ENCODE measurements around the gene INTS7.
"Not testable (repeated sequence)": the region's sequence is repeated elsewhere in the genome, so short reads cannot be mapped to it uniquely, and the experiment has no call there.

INTS7 gene

DNA sequence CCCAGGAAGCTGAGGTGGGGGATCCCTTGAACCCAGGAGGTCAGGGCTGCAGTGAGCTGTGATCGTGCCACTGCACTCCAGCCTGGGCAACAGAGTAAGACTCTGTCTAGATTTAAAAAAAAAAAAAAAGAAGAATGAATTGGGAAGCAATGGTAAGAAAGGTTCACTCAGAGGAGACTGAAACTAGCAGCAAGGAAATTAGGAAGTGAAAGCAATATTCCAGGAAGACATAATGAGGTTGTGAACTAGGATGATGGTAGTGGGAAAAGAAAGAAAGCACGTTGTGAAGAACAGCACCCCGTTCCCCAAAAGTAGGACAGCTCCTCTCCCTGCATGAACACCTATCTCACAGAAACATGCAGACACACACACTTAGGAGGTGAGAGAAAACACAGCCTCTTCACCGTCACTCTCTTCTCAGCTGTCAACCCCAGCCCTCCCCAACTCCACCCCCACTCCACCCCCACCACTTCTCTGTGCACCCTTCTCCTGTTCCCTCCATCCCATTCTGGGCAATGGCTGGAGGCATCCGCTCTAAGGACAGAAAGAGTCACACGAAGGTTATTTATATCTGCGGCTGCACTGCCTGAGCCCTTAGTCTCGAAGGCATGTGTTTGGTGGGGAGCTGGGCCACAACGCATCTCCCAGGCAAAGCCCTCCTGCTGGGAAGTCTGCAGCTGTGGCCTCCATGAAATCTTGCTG, 103.0 kb downstream of the INTS7 start:
- peak; percentile 16 for DNase-seq

DNA sequence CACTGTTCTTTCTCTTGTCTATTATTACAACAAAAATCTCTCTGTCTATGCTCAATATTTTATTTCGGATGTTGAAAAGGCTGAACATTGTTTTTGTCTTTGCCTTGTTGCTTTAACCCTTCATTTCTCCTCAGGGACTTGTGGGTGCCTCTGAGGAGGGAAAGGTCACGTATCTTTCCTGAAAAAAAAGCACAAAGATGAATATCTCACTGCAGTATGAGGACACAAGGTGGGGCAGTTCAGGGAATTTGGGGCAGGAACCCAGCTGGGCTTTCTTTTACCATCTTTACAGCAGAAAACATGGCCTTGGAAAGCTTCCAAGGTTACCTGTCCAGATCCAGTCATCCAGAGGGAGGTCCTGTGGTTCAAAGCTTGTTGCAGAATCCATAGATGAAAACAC, 105.7 kb downstream of the INTS7 start:
- peak; percentile 94 for DNase-seq

DNA sequence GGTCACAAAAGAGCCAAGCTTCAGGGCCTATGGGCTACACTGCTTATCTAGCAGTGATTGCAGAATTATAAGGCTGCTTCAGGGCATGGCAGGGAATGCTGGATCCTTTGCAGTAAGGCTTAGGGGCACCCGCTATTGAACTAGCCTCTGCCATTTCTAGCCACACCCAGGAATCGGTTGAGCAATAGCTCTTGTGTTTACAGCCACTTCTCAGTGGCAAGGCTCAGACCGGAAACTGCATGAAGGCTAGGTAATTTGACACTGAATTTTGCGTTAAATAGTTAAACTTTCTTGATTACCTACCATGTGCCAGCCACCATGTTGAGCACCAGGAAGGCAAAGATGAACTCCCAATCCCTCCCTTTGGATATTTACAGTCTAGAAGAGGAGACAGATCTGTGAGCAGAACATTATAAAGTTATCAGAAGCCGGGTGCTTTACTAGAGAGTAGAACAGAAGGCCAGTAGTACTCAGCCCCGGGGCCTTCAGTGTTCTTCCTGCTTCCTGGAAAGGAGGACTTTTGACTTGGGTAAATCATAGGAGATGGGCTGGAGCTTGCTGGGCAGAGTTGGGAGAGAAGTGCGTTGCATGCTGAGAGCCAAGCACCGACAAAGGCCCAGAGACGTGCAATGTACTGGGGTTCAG, 106.2 kb downstream of the INTS7 start:
- DNase-seq: peak; percentile 100

DNA sequence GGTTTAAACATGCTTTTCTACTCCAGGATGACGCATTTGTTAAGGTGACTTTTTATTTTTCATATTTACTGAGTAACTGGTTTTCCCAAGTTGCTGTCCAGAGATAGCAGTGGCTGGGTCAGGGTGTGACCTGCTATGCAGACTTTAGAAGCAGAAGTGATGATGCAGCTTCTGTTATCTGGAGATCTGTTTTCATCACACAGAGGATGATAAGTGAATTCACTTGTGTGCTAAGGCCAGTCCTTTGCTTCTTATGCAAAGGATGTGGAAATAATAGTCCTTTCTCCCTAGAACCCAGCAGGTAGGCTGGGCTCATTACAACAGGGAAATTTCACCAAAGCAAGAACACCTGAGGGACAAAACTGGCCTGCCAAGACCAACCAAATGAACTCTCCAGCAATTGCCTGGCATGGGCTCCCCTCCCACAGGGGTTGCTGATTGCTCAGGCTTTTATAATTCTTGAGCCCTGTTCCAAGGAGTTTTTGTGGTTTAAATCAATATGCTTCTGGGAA, 107.0 kb downstream of the INTS7 start:
- peak; percentile 100 for DNase-seq

DNA sequence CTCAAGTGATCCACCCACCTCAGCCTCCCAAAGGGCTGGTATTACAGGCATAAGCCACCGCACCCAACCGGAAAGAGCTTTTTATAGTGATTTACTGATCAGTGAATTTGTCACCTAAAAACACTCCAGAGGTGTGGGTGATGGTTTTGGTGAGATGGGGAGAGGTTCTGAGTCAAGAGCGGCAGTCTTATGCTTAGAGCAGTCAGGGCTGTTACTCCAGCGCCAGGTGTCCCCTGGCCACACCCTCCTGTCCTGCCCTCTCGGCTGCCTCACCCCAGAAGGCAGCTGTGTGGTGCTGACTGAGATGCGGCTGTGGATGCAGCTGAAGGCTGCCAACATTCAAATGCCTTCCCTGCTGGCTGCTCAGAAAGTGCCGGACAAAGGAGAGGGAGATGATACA, 110.3 kb downstream of the INTS7 start:
- peak; percentile 98 for DNase-seq

DNA sequence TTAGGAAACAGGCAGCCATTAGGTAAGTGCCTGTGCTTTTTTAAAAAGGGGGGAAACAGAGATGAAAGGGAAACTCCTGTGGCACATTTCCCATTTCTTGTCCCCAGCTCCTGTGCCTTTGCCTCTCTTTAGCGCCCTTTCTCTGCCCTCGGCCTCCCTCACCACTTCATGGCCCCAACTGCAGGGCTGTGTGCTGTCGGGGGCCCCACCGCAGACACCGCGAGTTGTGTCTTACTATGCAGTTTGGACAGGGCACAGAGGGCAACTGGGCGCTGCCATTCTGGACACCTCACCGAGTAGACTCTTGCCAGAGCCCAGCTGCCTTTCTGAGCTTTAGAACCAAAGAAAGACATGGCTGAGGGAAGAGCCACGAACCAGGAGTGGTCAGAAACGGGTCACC, 111.1 kb downstream of the INTS7 start:
- no peak for DNase-seq

DNA sequence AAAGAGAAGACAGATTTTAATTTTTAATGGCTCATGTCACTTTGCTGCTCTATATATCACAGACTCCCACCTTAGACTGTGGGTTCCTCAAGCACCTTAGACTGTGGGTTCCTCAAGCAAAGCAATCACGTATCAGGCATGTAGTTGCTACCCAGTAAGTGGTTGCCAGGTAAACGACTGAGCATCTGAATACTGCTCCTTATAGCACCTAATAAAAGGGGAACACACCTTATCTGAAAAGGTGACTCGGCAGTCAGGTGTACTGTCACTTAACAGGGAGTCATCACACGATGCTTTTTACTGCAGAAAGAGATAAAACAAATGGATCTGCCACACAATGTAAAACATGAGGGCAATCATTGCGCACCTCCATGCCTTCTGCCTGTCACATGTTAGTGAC, 112.3 kb downstream of the INTS7 start:
- no peak for DNase-seq

DNA sequence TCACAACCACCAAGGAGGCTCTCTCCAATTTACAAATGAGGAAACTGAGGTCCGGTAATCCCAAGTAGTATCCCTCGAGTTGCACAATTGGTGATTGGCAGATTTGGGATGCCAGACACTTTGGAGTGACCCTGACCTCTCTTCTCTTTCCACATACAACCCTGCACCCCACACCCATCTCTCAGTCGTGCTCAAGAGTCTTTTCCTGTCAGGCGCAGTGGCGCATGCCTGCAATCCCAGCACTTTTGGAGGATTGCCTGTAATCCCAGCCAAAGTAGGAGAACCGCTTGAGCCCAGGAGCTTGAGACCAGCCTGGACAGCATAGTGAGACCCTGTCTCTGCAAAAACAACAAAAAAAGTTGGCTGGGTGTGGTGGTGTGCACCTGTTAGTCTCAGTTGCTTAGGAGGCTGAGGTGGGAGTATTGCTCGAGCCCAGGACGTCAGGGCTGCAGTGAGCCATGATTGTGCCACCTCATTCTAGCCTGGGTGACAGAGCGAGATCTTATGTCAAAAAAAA, 113.7 kb downstream of the INTS7 start:
- no peak for DNase-seq

DNA sequence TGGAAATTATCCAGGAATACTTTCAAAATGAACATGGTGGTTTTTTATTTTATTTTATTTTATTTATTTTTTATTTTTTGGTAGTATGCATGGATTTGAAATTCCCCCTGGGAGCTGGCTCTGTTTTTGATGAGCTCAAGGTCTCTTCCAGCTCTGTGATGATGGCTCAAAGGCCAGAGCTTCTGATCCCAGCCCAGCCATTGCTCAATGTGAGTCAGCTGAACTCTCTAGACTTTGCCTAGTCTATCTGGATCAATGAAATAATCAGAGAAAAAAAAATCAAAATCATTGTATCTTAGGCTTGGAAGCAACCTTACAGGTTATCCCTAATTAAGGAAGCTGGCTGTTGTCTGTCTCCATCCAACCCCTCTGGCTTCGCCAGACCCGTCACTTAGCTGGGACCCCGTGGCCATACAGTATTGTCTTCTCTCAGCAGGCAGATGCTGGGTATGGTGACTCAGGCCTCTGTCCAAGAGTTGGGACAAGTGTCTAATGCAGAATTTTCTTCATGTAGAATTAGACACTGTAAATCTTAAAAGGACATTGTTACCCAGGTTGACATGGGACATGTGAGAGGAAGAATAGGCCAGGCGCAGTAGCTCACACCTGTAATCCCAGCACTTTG, 114.6 kb downstream of the INTS7 start:
- peak; percentile 56 for DNase-seq

DNA sequence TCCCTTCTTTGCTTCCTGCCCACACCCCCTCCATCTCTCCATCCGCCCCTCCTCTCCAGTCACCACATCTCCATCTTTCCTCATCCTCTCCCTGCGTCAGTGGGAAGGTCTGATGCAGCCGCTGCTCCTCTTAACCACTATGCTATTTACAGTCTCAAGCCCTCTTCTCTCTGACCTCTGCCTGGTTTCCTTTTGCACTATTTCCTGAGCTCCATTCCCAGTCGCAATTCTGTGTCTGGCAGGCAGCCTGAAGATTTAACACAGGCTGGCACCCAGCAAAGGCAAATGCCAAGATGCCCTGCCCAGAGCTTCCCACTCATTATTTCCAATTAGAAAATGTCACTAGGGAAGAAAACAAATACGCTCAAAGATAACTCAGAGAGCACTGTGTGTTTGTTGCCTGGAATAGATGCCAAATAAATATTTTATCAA, 115.2 kb downstream of the INTS7 start:
- DNase-seq: peak; percentile 81

DNA sequence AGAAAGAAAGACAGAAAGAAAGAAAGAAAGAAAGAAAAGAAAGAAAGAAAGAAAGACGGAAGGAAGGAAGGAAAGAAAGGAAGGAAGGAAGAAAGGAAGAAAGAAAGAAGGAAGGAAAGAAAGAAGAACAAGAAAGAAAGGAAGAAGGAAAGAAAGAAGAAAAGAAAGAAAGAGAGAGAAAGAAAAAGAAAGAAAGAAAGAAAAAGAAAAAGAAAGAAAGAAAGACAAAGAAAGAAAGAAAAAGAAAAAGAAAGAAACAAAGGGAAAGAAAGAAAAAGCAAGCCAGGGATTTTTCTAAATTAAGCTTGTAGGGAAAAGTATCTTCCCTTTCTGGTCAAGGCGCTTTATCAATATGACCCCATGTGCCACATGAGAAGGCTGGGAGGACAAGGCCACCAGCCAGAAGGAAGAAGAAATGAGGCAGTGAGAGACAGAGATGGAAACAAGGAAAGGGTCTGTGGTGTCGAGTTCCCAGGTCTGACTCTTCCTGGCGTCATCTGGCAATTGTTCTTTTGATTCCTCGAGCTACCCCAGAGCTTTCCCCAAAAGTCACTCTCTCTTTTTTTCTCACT, 116.4 kb downstream of the INTS7 start:
- DNase-seq: no peak

DNA sequence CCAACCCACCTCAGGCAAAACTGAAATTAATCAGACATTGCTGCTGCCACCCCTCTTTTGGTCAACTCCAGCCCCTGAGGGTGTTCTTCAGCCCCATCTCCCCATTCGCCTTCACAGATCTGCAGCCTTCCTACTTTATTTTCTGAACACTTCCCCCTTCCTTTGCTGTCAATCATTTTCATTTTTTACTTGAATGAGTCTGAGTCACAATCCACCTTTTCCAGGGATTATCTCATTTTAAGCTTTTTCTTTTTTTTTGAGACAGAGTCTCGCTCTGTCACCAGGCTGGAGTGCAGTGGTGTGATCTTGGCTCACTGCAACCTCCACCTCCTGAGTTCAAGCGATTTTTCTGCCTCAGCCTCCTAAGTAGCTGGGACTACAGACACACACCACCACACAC, 118.9 kb downstream of the INTS7 start:
- not testable (repeated sequence) for DNase-seq

DNA sequence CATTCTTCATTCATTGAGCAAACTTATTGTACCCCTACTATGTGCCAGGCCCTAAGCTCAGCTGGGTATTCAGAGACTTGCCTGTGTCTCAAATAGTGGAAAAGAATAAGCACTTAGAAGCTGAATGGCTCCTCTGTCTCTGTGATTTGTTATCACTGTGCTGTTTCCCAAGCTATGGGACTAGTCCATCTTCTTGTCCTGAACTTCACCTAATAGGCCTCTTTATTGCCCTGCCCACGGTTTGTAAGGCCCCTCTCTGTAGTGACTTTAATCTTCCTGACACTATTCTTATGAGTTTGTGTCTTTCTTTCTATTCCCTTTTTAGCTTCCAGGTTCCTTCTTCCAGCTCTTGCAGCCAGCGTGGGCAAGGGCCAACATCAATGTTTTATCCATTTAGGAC, 119.4 kb downstream of the INTS7 start:
- DNase-seq: no peak

DNA sequence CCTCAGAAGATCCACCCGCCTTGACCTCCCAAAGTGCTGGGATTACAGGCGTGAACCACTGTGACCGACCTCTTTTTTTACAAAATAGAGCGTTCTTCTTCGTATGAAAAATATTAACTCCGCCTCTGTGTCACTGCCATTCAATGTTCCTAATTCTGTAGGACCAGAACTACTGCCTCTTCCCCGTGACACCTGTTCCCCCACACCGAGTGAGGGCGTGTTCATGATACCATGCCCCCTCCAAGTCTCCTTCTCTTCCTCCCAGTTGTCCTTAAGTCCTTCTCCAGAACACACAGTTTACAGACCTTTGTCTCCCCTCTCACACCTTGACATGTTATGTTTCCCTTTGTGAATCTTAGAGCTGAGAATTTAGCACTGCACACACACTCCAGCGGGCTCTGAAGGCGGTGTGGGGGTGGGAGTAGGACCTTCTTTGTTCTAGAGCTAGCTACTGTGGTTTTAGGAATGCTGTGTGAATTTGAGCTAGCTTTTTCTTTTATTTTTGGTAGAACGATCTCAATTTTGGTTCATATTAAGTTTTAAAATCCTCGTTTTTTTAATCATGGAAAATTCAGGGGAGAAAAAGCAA, 122.4 kb downstream of the INTS7 start:
- DNase-seq: no peak

DNA sequence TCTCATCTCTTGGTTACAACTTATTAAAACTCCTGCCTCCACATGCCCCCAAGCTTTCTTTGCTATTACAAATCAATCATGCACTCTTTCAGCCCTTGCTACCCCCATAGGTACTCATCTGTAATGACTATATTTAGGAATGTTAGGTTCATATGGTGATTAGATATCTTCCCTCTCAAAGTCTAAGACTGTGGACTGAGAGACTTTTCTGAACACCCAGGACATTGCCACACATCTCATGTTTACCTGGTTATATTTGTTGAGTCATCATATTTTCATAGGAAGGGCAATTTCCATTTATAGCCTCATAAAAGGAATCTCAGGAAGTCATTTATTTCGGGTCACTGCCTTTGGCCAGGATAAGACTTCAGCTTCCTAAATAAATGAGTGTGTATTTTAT, 123.3 kb downstream of the INTS7 start:
- peak; percentile 73 for DNase-seq

DNA sequence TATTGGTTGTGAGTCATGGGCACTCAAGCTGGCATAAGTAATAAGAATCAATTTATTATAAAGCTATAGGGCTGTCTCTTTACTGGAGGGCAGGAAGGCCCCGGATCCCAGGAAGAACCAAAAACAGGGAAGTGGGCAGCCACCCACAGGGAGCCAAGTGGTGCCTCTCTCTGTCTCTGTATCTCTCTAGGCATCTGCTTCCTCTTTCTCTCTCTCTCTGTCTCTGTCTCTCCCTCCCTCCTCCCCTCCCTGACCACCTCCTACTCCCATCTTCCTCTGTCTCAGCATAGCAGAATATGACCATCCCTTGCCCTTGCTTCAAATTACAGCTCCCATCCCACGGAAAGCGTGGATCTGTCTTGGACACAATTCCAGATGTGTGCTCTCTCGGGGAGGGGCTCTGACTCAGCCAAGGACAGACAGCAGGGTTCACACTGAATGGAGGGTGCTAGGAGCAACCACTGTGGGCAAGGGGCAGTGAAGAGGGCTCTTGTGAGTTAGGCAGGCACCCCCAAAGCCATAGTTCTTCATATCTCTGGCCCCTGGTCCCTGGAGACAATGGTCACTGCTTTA, 124.4 kb downstream of the INTS7 start:
- DNase-seq: no peak

DNA sequence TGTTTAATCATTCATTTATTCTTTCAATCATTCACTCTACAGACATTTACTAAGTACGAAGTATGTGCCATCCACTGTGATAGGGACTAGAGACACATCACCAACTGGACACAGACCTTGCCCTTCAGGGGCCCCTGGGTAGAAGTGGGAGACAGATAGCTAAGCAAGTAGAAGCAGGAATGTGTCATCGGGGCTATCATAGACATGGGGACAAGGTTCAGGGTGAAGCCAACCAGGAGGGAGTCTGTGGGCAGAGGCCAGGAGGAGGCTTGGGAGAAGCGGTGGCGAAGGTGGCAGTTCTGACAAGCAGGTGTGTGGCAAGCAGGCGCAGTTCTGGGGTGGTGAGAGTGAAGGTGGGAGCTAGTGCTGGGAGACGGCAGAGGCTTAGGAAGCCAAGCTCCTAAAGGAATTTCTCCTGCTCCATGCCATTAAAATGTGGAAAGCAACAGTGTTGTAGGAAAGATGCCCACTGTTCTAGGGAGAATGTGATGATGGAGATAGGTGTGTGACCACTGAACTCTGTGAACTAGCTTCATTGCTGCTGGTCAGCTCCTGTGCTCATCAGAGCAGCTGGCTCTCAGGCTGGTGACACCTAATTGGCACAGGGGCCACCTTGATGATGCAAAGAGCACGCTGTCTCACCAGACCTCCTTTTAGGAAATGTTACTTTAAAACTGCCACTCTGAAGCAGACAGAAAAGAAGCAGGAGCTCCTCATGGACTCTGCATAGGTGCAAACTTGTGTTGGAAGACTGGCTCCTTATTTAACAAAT, 125.1 kb downstream of the INTS7 start:
- DNase-seq: no peak

DNA sequence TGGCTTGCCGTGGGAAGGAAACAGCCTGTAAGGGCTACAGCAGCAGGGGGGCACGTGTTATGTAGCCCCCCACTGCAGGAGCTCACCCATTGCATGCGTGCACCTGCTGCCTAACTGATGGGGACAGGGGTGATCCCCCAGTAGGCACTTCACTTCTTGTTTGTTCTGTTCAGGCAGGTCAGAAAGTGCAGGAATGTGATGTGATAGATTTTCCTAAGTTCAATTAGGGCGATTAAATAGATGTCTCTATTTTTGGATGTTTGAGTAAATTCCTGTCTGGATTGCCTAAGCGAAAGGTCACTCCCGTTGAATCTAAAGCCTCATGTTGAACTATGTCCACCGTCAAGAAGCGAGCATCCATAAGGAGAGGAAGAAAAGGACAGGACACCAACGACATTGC, 126.0 kb downstream of the INTS7 start:
- no peak for DNase-seq

DNA sequence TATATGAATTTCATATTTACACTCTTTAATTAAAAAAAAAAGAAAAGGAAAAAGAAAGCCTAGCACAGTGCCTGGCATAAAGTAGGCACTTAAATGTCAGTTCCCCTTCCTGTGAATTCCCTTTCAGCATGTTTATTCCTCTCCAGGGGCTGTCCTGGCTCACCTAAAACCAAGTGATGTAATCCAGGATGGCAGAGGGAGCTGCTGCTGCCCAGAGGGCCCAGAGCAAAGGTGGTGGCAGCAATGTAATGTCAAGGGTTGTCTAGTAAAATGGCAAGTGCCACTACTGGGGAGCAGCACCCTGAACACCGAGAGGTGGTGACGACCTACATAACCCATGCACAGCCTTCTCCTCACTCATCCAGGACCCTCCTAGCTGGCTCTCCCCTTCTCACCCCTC, 126.4 kb downstream of the INTS7 start:
- peak; percentile 16 for DNase-seq

DNA sequence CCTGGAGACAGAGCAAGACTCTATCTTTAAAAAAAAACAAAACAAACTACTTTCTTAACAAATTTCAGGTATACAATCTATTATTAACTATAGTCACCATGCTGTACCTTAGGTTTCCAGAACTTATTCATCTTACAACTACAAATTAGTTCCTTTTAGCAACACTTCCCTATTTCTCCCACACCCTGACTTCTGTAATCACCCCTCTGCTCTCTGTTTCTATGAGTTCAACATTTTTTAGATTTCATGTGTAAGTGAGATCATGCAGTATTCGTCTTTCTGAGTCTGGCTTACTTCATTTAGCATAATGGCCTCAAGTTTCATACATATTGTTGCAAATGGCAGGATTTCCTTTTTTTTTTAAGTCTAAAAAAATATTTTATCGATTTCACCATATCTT, 126.9 kb downstream of the INTS7 start:
- no peak for DNase-seq

DNA sequence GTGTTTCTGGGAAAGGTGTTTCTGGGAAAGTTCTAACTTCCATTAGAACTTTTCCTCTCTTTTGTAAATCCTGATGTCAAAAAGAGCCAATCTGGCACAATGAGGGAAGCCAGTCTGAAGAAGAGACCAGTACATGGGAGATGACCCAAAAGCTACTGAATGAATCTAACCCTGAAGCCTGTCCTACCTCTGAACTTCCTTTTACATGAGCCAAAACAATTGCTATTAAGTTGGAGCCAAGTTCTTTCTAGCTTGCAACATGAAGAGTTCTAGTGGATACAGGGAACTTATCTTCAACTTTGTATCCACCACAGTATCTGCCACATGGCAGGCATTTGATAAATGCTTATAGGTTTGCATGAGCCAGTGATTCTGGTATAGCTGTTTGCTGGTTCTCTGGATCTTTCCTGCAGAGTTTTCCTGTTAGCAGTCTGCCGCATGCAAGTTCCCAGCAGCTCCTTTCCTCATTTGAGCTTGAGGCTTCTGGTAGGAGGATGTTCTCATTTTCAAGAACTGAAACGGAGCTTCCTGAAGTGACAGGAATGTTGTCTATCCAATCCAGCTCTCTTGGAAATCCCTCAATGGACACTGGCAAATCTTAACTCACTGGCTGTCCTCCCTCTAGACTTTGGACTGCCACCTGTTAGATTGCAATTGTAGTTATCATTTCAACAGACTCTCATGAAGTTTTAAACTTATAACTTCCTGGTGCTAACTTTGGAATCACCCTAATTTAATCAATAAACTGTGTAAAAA, 131.7 kb downstream of the INTS7 start:
- no peak for DNase-seq
